GM18502 (cell line): Measurements from ENCODE around the gene CKMT1A.
A peak's percentile ranks its signal among the peaks of the same experiment; 100 is the strongest.
"Not testable (repeated sequence)": the region's sequence is repeated elsewhere in the genome, so short reads cannot be mapped to it uniquely, and the experiment has no call there.

Experiments used
- ATAC-seq: cut with Tn5 transposase; IDR thresholded peaks from one replicate; pipeline ENCODE4 v1.9.1; 2021; ENCODE audit warnings: mild to moderate bottlenecking; ENCODE audit not compliant: unreplicated experiment, poor library complexity

Gene CKMT1A

GRCh38 chr15:43693148-43694022, at the start of gene CKMT1A:
TSS of gene CKMT1A (plus strand) at chr15:43693859. CDS start at chr15:43694051, 192 bp downstream.
- not testable (repeated sequence) for ATAC-seq

- no peak for ATAC-seq
These were observed 44.8 kb upstream of the CKMT1A start, which contains the start of gene CATSPER2 for GRCh38 chr15:43648649-43649429. TSS of gene CATSPER2 (minus strand) at chr15:43648844. CDS start at chr15:43648061, 783 bp downstream.

- ATAC-seq, result not testable (repeated sequence)
These were observed 44.2 kb upstream of the CKMT1A start for GRCh38 chr15:43649430-43649926.

GRCh38 chr15:43659727-43660126, 33.9 kb upstream of the CKMT1A start:
- not testable (repeated sequence) for ATAC-seq

GRCh38 chr15:43662293-43662692, 31.4 kb upstream of the CKMT1A start:
- not testable (repeated sequence) for ATAC-seq

- ATAC-seq, result not testable (repeated sequence)
These were observed 30.3 kb upstream of the CKMT1A start for GRCh38 chr15:43663333-43663732.

- not testable (repeated sequence) for ATAC-seq
These were observed 27.5 kb upstream of the CKMT1A start for GRCh38 chr15:43666177-43666576.

GRCh38 chr15:43674175-43674574, 19.5 kb upstream of the CKMT1A start:
- ATAC-seq, result not testable (repeated sequence)

- ATAC-seq, result peak; percentile 95
These were observed 3.9 kb upstream of the CKMT1A start for GRCh38 chr15:43689604-43690301.

- ATAC-seq, result not testable (repeated sequence)
These were observed 980 bp upstream of the CKMT1A start for GRCh38 chr15:43692679-43693078.

GRCh38 chr15:43702174-43702573, 8.5 kb downstream of the CKMT1A start:
- ATAC-seq, result no peak

GRCh38 chr15:43702701-43703424, 9.2 kb downstream of the CKMT1A start:
- ATAC-seq, result no peak

- not testable (repeated sequence) for ATAC-seq
These were observed 16.9 kb downstream of the CKMT1A start for GRCh38 chr15:43710431-43711131.

GRCh38 chr15:43723151-43723550, 29.5 kb downstream of the CKMT1A start:
- ATAC-seq, result no peak

- not testable (repeated sequence) for ATAC-seq
These were observed 32.6 kb downstream of the CKMT1A start for GRCh38 chr15:43726306-43726705.

GRCh38 chr15:43728053-43728725, 34.5 kb downstream of the CKMT1A start:
- ATAC-seq, result not testable (repeated sequence)

- ATAC-seq, result peak; percentile 49
These were observed 41.8 kb downstream of the CKMT1A start for GRCh38 chr15:43735416-43735815.

GRCh38 chr15:43746245-43746902, 52.7 kb downstream of the CKMT1A start, which contains the start of gene PDIA3:
TSS of gene PDIA3 (plus strand) at chr15:43746438. CDS start at chr15:43746540, 102 bp downstream.
- ATAC-seq, result peak; percentile 81
